Caco-2 (cell line): Measurements from ENCODE around the gene TNFSF10. TPM values are rescaled to one million over a fixed set of nuclear protein-coding genes. Genes with fewer than 3 reads are reported as not detected.

Experiments
- BruUV-seq: library from RNA; stranded (reverse); fragments of 400-500 nt; replicated peaks from 2 replicates; lab custom pipeline; 2021; lab: Mats Ljungman, UMichigan
- CTCF ChIA-PET: fragments of 300-600 bp; sonication (Branson Sonifier 250); formaldehyde crosslinking; loops from one replicate; lab custom pipeline; 2022; ENCODE audit warnings: antibody characterized with exemption; lab: Charles Lee
- POLR2A ChIA-PET: fragments of 300-600 bp; sonication (Branson Sonifier 250); formaldehyde crosslinking; loops from one replicate; lab custom pipeline; 2022; ENCODE audit warnings: antibody characterized with exemption; lab: Charles Lee
- DNase-seq, 2 experiments: peaks; one replicate each; pipeline versions ENCODE4 v3.0.0 to v3.0.0-alpha.2; 2020 to 2022
- H3K27me3 ChIP-seq: replicated peaks from 2 replicates; pipeline ENCODE4 v1.6.0; 2011; ENCODE audit warnings: low read length; ENCODE audit not compliant: control insufficient read depth, insufficient read depth
- H3K36me3 ChIP-seq: 2 replicates; pipeline ENCODE4 v1.5.1; 2011; ENCODE audit warnings: low read length; ENCODE audit not compliant: control insufficient read depth, insufficient read depth
- H3K4me1 ChIP-seq: fragments of 250-450 bp; sonication (Bioruptor Pico); 2 replicates; pipeline ENCODE4 v1.5.1; 2020; ENCODE audit warnings: mild to moderate bottlenecking
- H3K4me3 ChIP-seq: 2 replicates; pipeline ENCODE4 v1.5.1; 2011; ENCODE audit warnings: low read depth, mild to moderate bottlenecking, control low read depth, low read length
- H3K9me3 ChIP-seq: fragments of 250-450 bp; sonication (Bioruptor Pico); 2 replicates; pipeline ENCODE4 v1.5.1; 2020; ENCODE audit warnings: mild to moderate bottlenecking, moderate library complexity
- H3K27ac Mint-ChIP-seq: one replicate; pipeline ENCODE4 v1.8.0; 2022; ENCODE audit warnings: mixed read lengths; ENCODE audit not compliant: unreplicated experiment
- H3K27me3 Mint-ChIP-seq: one replicate; pipeline ENCODE4 v1.8.0; 2022; ENCODE audit warnings: mixed read lengths; ENCODE audit not compliant: insufficient read depth, unreplicated experiment
- H3K36me3 Mint-ChIP-seq: one replicate; pipeline ENCODE4 v1.8.0; 2022; ENCODE audit warnings: mild to moderate bottlenecking, mixed read lengths; ENCODE audit not compliant: insufficient read depth, unreplicated experiment
- H3K4me1 Mint-ChIP-seq: one replicate; pipeline ENCODE4 v1.8.0; 2022; ENCODE audit warnings: low read depth, mixed read lengths; ENCODE audit not compliant: unreplicated experiment
- H3K4me3 Mint-ChIP-seq: one replicate; pipeline ENCODE4 v1.8.0; 2022; ENCODE audit warnings: mild to moderate bottlenecking, moderate library complexity, mixed read lengths; ENCODE audit not compliant: unreplicated experiment
- H3K9me3 Mint-ChIP-seq: one replicate; pipeline ENCODE4 v1.8.0; 2022; ENCODE audit warnings: mixed read lengths; ENCODE audit not compliant: unreplicated experiment
- intact Hi-C: fragments of 100-400 bp; cut with micrococcal nuclease; formaldehyde crosslinking; loops from one replicate; pipeline ENCODE4 v1.10.0; 2022; ENCODE audit not compliant: unreplicated experiment
- total RNA-seq: library from RNA; stranded (reverse); gene quantifications from 2 replicates; pipeline ENCODE4 v1.2.3, GENCODE V29; 2022
- TF ChIP-seq, protein P1 (sequence below), 2 experiments: fragments of 200-600 bp in 1 of 2; IDR thresholded peaks; 1 replicate in 1 of 2; 2 replicates in 1 of 2; pipeline versions ENCODE4 v1.5.1 to v1.8.0; 2011 to 2022; ENCODE audit warnings: antibody characterized with exemption in 1 of 2, control low read depth in 1 of 2, inconsistent platforms in 1 of 2, low read depth in 1 of 2, low read length in 1 of 2, mild to moderate bottlenecking in 1 of 2, moderate library complexity in 1 of 2; ENCODE audit not compliant: insufficient read depth in 1 of 2, severe bottlenecking in 1 of 2, unreplicated experiment in 1 of 2

The TNFSF10 gene
- total RNA-seq, 1 experiment from 2014 or later, result not detected

DNA sequence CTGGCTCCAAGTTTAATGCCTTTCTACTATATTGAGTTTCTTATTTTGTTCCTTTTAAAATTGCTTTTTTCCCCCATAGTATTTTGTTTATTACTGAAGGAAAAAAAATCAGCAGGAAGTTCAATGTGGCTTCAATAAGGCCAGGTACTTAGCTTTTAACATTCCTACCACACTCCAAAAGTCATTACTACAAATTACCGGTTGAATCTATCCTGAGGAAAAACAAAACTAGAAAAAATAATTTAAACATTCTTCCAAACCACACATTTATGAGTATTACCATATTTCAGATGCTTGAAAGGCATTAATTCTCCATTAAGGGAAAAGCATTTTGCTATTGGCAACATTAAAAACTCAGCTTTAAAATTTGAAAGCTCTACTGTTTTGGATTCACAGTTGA lies 20.2 kb upstream of the TNFSF10 start:
- ChIA-PET POLR2A (no interaction called here), CTCF (no interaction called here)
- Mint-ChIP-seq H3K9me3 (no peaks in the 10 kb centered on the region), H3K4me3 (no peak overlapping the region), H3K4me1 (peaks cover 5% of the 10 kb centered on the region), H3K27ac (no peak overlapping the region), H3K27me3 (no peaks in the 10 kb centered on the region), H3K36me3 (no peaks in the 10 kb centered on the region)
- TF ChIP-seq, protein P1, sequence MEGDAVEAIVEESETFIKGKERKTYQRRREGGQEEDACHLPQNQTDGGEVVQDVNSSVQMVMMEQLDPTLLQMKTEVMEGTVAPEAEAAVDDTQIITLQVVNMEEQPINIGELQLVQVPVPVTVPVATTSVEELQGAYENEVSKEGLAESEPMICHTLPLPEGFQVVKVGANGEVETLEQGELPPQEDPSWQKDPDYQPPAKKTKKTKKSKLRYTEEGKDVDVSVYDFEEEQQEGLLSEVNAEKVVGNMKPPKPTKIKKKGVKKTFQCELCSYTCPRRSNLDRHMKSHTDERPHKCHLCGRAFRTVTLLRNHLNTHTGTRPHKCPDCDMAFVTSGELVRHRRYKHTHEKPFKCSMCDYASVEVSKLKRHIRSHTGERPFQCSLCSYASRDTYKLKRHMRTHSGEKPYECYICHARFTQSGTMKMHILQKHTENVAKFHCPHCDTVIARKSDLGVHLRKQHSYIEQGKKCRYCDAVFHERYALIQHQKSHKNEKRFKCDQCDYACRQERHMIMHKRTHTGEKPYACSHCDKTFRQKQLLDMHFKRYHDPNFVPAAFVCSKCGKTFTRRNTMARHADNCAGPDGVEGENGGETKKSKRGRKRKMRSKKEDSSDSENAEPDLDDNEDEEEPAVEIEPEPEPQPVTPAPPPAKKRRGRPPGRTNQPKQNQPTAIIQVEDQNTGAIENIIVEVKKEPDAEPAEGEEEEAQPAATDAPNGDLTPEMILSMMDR (IDR thresholded peaks at IDR 0.05; ENCODE audit: insufficient read depth in 1 of 2, low read depth in 1 of 2, low read length in 1 of 2, severe bottlenecking in 1 of 2, unreplicated experiment in 1 of 2), result no peak
- no peak for DNase-seq
- no peaks in the 10 kb centered on the region for H3K9me3 ChIP-seq
- BruUV-seq, result no TSS peak
- H3K4me1 ChIP-seq, result peaks cover 3% of the 10 kb centered on the region; the same call in 1 of the 2 replicates
- intact Hi-C loops, result no loop called here
- H3K27me3 ChIP-seq, result no peaks in the 10 kb centered on the region
- H3K36me3 ChIP-seq, result no peaks in the 10 kb centered on the region
- no peak overlapping the region for H3K4me3 ChIP-seq

- BruUV-seq, result no TSS peak
- H3K27ac Mint-ChIP-seq, result no peak overlapping the region
- intact Hi-C loops, result no loop called here
- POLR2A ChIA-PET, result no interaction called here
- peaks cover under 1% of the 10 kb centered on the region for H3K4me1 Mint-ChIP-seq
- no peaks in the 10 kb centered on the region for H3K9me3 Mint-ChIP-seq
- Histone ChIP-seq H3K36me3 (no peaks in the 10 kb centered on the region), H3K27me3 (no peaks in the 10 kb centered on the region), H3K4me3 (no peak overlapping the region), H3K9me3 (no peaks in the 10 kb centered on the region), H3K4me1 (peaks cover under 1% of the 10 kb centered on the region; the same call in 1 of the 2 replicates)
- no peaks in the 10 kb centered on the region for H3K36me3 Mint-ChIP-seq
- H3K4me3 Mint-ChIP-seq, result no peak overlapping the region
- no peak for DNase-seq
- H3K27me3 Mint-ChIP-seq, result no peaks in the 10 kb centered on the region
- CTCF ChIA-PET, result no interaction called here
- TF ChIP-seq, protein P1 (IDR thresholded peaks at IDR 0.05; ENCODE audit: insufficient read depth in 1 of 2, low read depth in 1 of 2, low read length in 1 of 2, severe bottlenecking in 1 of 2, unreplicated experiment in 1 of 2), result no peak
Observed at GRCh38 chr3:172542999-172543398, 19.8 kb upstream of the TNFSF10 start.

DNA sequence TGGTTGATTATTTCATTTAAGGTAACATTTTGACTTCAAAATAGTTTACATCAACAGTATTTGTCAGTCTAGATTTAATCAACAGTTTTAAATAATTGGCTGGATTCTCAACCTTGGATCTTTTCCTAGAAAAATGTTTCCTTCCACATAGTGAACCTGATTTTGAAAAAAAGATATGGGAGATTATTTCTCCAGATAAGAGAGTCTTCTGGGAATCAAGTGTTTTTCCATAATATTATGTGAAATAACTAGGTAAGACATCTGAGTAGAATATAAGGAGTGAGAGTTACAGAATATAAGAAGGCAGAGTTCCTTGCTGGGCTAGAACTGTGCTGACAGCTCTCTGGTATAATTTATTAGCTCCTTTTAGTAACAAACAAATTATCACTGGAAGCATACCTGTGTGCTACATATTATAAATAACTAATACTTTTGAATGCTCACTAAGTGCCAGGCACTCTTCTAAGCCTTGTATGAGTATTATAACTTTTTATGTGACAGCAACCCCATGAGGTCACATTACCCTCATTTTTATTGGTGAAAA lies 18.8 kb upstream of the TNFSF10 start:
- Mint-ChIP-seq H3K4me3 (no peak overlapping the region), H3K36me3 (no peaks in the 10 kb centered on the region)

More for the DNA sequence above, 18.8 kb upstream of the TNFSF10 start:
- Histone ChIP-seq H3K9me3 (no peaks in the 10 kb centered on the region), H3K27me3 (no peaks in the 10 kb centered on the region), H3K4me3 (no peak overlapping the region), H3K36me3 (no peaks in the 10 kb centered on the region), H3K4me1 (no peaks in the 10 kb centered on the region)
- POLR2A ChIA-PET, result interaction anchor here (0.8 kb wide), 1 partner anchor 11 kb away, joined by 3 read pairs; no protein-coding TSS in a partner anchor
- TF ChIP-seq, protein P1 (IDR thresholded peaks at IDR 0.05; ENCODE audit: insufficient read depth in 1 of 2, low read depth in 1 of 2, low read length in 1 of 2, severe bottlenecking in 1 of 2, unreplicated experiment in 1 of 2), result no peak
- Mint-ChIP-seq H3K27me3 (no peaks in the 10 kb centered on the region), H3K27ac (no peak overlapping the region), H3K4me1 (no peaks in the 10 kb centered on the region), H3K9me3 (no peaks in the 10 kb centered on the region)
- CTCF ChIA-PET, result no interaction called here
- intact Hi-C loops, result no loop called here
- DNase-seq, result no peak
- BruUV-seq, result no TSS peak
